Smooth muscle cell of the brain vasculature (primary cell): ENCODE results near the gene CUTA.
"Not testable (repeated sequence)": the region's sequence is repeated elsewhere in the genome, so short reads cannot be mapped to it uniquely, and the experiment has no call there.

Experiments
- DNase-seq: peaks from one replicate; pipeline ENCODE4 v3.0.0-alpha.2; 2012; ENCODE audit warnings: low read depth, low spot score

CUTA gene

GRCh38 chr6:33407132-33407718 is 10.7 kb downstream of the CUTA start:
- no peak for DNase-seq

DNA sequence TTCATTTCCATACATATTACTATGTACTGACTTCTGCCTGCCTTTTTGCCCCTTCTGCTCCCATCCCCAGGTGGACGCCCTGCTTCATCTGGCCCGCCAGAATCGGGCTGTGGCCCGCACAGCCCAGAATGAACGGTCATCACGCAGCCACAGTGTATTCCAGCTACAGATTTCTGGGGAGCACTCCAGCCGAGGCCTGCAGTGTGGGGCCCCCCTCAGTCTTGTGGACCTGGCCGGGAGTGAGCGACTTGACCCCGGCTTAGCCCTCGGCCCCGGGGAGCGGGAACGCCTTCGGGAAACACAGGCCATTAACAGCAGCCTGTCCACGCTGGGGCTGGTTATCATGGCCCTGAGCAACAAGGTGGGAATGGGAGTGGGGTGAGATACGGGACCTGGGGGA is 11.8 kb downstream of the CUTA start:
- no peak for DNase-seq

DNA sequence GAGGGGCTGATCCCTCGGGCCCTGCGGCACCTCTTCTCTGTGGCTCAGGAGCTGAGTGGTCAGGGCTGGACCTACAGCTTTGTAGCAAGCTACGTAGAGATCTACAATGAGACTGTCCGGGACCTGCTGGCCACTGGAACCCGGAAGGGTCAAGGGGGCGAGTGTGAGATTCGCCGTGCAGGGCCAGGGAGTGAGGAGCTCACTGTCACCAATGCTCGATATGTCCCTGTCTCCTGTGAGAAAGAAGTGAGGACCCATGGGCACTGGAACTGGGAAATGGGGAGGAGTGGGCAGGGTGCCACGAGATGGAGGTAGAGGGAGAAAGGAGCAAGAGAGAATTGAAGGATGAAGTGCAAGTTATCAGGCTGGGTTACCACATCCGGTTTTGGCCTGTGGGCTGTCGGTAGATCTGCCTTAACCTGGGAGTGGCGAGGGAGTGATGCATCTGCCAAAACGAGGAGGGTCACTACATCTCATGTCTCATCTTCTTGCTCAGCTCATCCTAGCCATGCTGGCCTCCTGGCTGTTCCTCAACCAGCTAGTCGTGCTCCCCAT is 12.4 kb downstream of the CUTA start:
- DNase-seq: no peak

- no peak for DNase-seq
These were observed 13.0 kb downstream of the CUTA start for GRCh38 chr6:33404884-33405283.

DNA sequence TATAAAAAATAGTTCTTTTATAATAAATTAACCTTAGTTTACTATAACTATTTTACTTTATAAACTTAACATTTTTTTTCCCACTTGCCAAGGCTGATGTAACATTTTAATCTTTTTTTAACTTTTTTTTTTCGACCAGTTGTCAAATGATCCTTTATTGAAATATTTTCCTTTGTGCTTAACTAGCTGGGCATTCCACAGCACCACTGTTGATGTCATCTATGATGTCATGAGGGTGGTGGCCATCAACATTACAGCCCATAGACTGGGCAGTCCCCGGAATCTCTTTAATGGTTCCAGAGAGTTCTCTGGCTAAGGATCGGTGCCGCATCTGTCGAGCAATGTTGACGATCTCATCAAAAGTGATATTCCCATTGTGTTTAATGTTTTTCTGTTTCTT is 18.0 kb downstream of the CUTA start:
- not testable (repeated sequence) for DNase-seq

DNA sequence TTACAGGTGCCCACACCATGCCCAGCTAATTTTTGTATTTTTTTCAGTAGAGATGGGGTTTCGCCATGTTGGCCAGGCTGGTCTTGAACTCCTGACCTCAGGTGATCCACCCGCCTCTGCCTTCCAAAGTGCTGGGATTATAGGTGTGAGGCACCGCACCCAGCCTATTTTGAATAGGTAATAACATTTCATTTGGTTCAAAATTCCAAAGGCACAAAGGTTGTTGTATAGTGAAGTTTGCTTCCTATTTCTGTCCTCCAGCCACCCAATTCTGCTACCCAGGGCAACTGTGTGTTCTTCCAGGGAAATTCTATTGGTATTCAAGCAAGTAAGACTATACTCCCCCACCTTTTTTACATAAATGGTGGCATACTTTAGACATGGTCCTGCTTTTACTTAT is 19.3 kb downstream of the CUTA start:
- not testable (repeated sequence) for DNase-seq

DNA sequence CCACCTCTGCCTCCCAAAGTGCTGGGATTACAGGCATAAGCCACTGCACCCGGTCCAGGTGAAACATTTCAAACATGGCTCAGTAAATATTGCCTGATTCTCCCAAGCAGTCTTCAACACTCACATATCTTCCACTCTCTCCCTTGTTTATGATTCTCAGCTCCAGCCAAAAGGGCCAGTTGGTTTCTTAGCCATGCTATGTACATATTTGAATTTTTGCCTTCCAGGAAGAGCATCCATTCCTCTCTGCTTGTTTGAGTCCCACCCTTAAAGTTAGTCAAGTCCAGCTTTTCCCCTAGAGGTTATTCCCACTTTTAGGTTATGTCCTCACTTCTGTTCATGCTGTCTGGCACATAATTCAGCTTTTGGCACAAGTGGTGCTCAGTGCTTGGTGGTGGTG is 20.4 kb downstream of the CUTA start:
- DNase-seq: no peak

- DNase-seq: no peak
These were observed 24.9 kb downstream of the CUTA start for GRCh38 chr6:33392979-33393378.

DNA sequence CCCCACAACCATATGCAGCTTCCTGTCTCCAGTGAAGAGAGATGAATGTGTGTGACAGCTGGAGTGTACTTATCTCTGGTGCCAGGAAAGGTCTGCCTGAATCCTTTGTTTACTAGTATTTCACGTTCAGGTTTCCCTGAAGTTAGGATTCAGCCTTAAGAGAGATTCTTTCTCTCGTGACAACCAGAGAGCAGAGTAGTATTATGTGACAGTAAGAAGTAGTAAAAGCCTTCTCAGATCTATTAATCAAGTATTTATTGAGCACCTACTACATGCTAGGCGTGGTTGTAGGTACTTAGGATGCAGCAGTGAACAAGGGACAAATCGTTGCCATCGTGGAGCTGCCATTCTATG is 25.3 kb downstream of the CUTA start:
- no peak for DNase-seq

- no peak for DNase-seq
These were observed 25.8 kb downstream of the CUTA start for GRCh38 chr6:33391922-33392594.

- DNase-seq: peak; percentile 99
These were observed 26.5 kb downstream of the CUTA start, which contains the start of gene KIFC1 for GRCh38 chr6:33391278-33391921. Gene KIFC1 (plus strand): TSS chr6:33391823. CDS start chr6:33391986, 163 bp downstream.

DNA sequence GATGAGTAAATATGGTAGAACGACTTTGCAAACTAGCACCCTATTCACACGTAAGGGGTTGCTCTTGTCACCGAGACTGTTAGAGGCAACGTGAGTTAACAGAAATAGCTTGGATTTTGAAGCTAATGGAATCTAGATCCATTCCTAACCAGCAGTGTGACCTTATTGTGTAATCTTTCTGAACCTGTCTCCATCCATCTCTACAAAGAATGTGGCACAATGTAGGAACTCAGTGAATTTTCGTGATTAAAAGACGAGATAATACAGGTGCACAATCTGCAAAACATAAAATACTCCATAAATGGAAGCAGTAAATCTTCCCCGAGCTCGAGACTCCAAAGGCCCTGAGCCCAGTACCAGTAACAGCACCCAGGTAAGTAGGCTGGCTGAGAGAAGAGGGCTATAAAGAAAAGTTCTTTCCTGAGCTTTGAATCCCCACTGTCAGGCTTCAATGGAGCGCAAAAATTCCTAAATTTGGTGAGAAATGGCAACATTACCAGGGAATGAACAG is 27.1 kb downstream of the CUTA start:
- no peak for DNase-seq

DNA sequence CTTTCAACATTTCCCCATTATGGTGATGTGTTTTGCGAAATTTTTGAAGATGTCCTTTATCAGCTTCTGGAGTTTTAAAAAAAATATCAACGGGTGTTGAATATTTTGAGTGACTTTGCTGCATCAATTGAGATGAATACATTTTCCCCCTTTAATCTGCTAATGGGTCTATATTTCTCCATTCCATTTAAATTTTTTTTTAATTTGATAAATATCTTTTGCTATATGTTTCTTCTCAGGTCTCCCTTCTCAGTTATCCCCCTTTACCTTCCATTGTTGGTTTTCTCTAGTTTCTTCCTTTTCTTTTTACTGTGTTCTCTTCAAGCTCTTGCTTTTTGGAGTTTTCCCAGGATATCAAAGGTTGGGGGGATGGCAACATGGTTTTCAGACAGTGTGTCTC is 27.7 kb downstream of the CUTA start:
- DNase-seq: no peak

- DNase-seq: no peak
These were observed 33.3 kb downstream of the CUTA start for GRCh38 chr6:33384581-33385020.

DNA sequence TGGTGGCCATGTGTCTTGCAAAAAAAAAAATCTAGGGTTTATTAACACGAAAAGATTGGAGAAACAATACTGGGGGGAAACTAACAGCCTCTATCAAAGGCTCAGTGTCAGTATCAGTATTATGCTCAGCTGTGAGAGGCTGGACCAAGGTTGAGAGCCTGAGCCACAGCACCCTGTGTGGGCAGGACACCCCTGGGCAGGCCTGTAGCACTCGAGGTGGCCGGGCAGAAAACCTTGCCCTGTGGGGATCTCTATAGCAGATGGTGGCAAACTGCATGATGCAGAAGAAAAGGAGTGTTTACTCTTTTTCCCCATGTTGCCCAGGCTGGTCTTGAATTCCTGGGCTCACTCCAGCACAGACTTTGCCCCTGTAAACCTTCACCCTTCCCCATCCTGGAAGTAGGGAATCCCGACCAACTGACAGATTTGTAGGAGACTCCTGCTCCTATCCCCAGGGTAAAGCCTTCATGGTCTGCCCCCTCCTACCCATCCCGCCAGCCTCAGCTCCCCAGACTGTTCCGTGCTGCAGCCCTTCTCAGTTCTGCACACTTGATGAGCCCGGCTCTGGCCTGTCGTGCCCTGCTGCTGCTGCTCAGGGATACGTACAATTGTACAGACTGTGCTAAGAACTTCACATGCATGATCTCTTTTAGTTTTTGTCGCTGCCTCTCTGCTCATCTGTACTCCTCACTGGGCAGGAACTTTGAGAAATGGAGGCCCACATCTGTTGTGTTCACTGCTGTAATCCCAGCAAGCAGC is 34.3 kb downstream of the CUTA start:
- no peak for DNase-seq

DNA sequence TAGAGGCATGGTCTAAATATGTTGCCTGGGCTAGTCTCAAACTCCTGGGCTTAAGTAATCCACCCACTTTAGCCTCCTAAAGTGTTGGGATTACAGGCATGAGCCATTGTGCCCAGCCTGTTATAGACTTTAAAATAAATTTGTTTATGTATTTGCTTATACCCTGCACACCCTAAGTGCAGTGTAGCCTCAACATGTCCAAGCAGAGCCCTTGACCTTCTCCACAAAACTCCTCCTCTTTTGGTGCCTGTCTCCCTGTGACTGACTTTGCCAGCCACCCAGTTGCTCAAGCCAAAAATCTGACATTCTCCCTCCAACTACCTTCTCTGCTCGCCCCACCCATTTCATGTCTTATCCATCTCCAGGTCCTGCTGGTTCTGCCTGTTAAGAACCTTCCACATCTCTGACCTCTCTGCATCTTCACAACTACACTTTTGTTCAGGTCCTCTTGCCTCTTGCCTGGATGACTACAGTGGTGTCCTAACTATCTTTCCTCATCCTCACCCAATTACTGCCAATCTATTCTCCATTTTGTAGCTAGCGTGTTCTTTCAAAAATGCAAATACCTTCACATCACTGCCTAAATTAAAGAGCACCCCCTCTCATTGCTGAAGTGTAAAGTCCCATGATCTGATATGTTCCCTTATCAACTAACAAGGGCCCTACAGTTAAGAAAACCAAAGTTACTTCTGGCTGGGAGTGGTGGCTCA is 37.5 kb downstream of the CUTA start:
- no peak for DNase-seq

GRCh38 chr6:33379184-33379583 is 38.7 kb downstream of the CUTA start:
- not testable (repeated sequence) for DNase-seq

DNA sequence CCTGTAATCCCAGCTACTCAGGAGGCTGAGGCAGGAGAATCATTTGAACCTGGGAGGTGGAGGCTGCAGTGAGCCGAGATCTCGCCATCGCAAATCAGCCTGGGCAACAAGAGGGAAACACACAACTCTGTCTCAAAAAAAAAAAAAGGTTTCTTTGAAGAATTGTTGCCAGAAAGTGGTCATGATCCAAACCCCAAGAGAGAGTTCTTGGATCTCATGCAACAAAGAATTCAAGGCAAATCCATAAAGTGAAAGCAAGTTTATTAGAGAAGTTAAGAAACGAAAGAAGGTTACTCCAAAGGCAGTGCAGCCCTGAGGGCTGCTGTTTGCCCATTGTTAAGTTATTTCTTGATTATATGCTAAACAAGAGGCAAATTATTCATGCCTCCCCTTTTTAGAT is 40.7 kb downstream of the CUTA start:
- no peak for DNase-seq

GRCh38 chr6:33375143-33375671 is 42.7 kb downstream of the CUTA start:
- DNase-seq: peak; percentile 39

DNA sequence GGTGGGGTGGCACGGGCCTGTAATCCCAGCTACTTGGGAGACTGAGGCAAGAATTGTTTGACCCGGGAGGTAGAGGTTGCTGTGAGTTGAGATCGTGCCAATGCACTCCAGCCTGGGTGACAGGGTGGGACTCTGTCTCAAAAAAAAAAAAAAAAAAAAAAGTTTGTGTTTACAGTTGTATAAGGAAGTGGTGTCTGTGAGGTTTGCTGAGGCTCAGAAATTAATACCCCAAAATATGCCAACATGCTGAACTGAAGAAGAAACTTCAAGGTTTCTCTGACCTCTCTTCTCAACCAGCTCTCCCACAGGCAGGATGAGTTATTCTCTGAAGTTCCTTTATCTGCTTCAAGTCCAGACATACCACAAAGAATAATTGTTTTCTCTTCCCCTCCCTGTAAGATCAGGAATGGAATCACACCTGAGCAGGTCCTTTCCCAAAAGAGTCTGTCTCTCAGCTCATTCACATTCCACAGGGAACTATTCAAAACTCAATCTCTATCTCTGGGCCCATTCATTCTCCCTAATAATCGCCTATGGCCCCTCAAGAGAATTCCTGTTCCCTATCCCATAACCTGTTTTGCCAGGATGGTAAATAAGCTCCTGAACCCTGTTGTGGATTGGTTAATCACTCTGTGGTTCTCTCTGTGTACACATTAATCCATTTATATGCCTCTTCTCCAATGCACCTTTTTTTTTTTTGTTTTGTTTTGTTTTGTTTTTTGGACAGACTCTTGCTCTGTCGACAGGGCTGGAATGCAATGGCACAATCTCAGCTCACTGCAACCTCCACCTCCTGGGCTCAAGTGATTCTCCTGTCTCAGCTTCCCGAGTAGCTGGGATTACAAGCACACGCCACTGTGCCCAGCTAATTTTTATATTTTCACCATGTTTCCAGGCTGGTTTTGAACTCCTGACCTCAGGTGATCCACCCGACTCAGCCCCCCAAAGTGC is 43.7 kb downstream of the CUTA start:
- no peak for DNase-seq
